GM12874 (cell line): ENCODE measurements around the gene DOK3.

ENCODE experiments used
- CTCF ChIP-seq: IDR thresholded peaks from 2 replicates; pipeline ENCODE4 v1.5.1; 2011; ENCODE audit warnings: low read depth, mild to moderate bottlenecking, control low read depth, low read length, moderate library complexity; ENCODE audit not compliant: insufficient read depth

DOK3 gene

GRCh38 chr5:177515580-177515979 is 6.0 kb upstream of the DOK3 start:
- TF ChIP-seq CTCF: no peak

GRCh38 chr5:177514541-177514940 is 4.9 kb upstream of the DOK3 start:
- no peak for TF ChIP-seq CTCF

- TF ChIP-seq CTCF: no peak
Measured at GRCh38 chr5:177513500-177513899, 3.9 kb upstream of the DOK3 start.

GRCh38 chr5:177512736-177513380 is 3.2 kb upstream of the DOK3 start:
- no peak for TF ChIP-seq CTCF

GRCh38 chr5:177511796-177512675 is 2.4 kb upstream of the DOK3 start:
- no peak for TF ChIP-seq CTCF

GRCh38 chr5:177511181-177511580 is 1.6 kb upstream of the DOK3 start:
- TF ChIP-seq CTCF: no peak

- TF ChIP-seq CTCF: no peak
Measured at GRCh38 chr5:177510567-177511053, 984 bp upstream of the DOK3 start.
